ENCODE measurements around the gene NXPH3. TPM values are rescaled to one million over a fixed set of nuclear protein-coding genes. Genes with fewer than 3 reads are reported as not detected.

Gene NXPH3
- total RNA-seq, 6 experiments from 2014 or later, result 0.09 to 0.43 (median 0.21) TPM; not detected in 1

DNA sequence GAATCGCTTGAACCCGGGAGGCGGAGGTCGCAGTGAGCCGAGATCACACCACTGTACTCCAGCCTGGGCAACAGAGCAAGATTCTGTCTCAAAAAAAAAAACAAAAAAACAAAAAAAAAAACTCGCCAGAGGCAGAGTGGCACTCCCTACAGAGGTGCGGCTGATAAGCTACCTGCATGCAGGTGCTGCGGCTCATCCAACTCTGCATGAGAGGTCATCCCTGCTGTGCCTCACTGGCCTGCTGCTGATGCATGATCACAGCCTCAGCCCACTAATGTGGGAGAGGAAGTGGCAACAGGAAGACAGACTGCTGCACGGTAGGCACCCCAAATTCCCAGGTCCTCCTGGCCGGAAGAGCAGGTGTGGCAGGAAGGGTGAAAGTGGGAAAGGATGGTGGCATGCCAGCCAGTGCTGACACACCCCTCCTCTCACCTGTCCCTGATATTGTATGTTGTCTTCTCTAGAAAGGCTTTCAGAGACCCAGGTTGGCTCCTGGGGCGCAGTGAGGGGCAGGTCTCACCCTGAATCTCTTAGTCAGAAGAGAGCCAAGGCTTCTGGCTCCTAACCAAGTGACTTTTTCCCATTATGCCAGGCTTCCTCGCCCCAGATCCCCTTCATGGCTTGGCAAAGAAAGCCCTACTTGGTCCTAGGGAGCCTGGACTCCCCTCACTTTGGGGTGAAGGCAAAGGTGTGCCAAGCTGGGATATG lies 11.8 kb downstream of the NXPH3 start:
- WGBS (ENCODE audit: insufficient coverage, low coverage, low lambda C conversion rate, missing lambda C conversion rate), result 60% methylated on average over 2 of the region's 12 CpGs
- H3K4me3 ChIP-seq, result no peak overlapping the region
- no peak for TF ChIP-seq POLR2A (IDR thresholded peaks at IDR 0.05)
- TF ChIP-seq, protein P1, sequence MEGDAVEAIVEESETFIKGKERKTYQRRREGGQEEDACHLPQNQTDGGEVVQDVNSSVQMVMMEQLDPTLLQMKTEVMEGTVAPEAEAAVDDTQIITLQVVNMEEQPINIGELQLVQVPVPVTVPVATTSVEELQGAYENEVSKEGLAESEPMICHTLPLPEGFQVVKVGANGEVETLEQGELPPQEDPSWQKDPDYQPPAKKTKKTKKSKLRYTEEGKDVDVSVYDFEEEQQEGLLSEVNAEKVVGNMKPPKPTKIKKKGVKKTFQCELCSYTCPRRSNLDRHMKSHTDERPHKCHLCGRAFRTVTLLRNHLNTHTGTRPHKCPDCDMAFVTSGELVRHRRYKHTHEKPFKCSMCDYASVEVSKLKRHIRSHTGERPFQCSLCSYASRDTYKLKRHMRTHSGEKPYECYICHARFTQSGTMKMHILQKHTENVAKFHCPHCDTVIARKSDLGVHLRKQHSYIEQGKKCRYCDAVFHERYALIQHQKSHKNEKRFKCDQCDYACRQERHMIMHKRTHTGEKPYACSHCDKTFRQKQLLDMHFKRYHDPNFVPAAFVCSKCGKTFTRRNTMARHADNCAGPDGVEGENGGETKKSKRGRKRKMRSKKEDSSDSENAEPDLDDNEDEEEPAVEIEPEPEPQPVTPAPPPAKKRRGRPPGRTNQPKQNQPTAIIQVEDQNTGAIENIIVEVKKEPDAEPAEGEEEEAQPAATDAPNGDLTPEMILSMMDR (IDR thresholded peaks at IDR 0.05), result no peak
- DNase-seq (no peak), ATAC-seq (no peak)
- no peak overlapping the region for H3K27ac ChIP-seq
- H3K9me3 ChIP-seq, result no peaks in the 10 kb centered on the region
- H3K36me3 ChIP-seq, result no peaks in the 10 kb centered on the region
- intact Hi-C loops (cut with DNase I), result no loop called here
- no peaks in the 10 kb centered on the region for H3K4me1 ChIP-seq
- H3K27me3 ChIP-seq, result no peaks in the 10 kb centered on the region

DNA sequence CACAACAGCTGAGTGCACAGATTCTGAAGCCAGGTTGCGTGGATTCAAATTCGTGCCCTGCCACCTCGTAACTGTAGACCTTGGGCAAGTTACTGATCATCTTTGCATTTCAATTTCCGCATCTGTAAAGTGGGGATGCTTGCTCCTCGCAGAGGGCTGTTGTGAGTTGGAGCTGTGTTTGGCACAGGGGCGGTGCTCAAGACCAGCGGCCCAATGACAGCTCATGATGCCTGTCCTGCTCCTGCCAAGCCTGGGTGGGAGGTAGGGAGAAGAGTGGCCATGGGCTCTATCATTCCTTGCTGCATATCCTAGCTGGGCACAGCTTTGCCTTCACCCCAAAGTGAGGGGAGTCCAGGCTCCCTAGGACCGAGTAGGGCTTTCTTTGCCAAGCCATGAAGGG lies 12.6 kb downstream of the NXPH3 start:
- TF ChIP-seq, protein P1 (IDR thresholded peaks at IDR 0.05), result no peak
- no peak for TF ChIP-seq POLR2A (IDR thresholded peaks at IDR 0.05)
- H3K4me1 ChIP-seq, result no peaks in the 10 kb centered on the region
- DNase-seq, result no peak
- no peak for ATAC-seq
- intact Hi-C loops (cut with DNase I), result no loop called here
- no CpG with 5 or more reads among the region's 8 CpGs for WGBS (ENCODE audit: insufficient coverage, low coverage, low lambda C conversion rate, missing lambda C conversion rate)
- H3K36me3 ChIP-seq, result no peaks in the 10 kb centered on the region
- H3K27ac ChIP-seq, result no peak overlapping the region
- no peaks in the 10 kb centered on the region for H3K27me3 ChIP-seq
- H3K4me3 ChIP-seq, result no peak overlapping the region
- no peaks in the 10 kb centered on the region for H3K9me3 ChIP-seq

DNA sequence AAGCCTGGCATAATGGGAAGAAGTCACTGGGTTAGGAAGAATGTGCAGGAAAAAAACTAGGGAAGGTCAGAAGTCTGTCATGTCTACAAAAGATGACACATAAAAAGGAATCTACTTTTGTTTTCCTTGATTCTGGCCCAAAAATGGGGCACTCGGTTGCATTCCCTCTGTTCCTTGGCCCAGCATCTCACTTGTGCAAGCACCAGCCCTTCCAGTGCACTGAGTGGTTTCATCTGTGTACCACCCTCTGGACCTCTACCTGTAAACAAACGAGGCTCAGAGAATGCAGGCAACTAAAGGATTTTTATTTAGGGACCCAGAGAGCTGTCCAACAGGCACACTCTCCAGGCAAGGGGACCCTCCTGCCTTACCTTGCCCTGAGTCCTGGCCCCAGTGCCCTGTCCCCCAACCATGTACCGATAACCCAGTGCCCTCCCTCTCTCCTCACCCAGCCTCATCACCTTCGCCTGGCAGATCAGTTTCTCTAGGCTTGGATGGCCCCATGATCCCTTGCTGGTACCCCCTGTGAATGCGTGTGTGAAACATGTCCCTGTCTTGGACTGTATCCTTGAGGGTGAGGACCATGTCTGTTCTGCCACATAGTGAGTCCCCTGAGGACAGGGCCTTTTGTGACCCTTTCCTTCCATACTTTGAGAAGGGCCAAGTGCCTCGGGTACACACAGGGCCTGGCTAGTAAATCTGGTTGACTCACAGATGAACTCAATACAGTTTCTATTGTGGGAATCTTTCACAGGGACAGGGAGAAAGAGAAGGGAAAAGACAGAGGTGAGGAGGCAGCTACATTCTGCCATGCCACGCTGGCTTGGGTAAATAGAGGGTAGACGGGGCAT lies 13.3 kb downstream of the NXPH3 start:
- intact Hi-C loops (cut with DNase I), result no loop called here
- Histone ChIP-seq H3K4me3 (no peak overlapping the region), H3K4me1 (no peaks in the 10 kb centered on the region), H3K27ac (no peak overlapping the region), H3K36me3 (no peaks in the 10 kb centered on the region), H3K9me3 (no peaks in the 10 kb centered on the region), H3K27me3 (no peaks in the 10 kb centered on the region)
- DNase-seq (no peak), ATAC-seq (no peak)
- no peak for TF ChIP-seq POLR2A (IDR thresholded peaks at IDR 0.05)
- TF ChIP-seq, protein P1 (IDR thresholded peaks at IDR 0.05), result no peak
- 70% methylated on average over 4 of the region's 8 CpGs for WGBS (ENCODE audit: insufficient coverage, low coverage, low lambda C conversion rate, missing lambda C conversion rate)

DNA sequence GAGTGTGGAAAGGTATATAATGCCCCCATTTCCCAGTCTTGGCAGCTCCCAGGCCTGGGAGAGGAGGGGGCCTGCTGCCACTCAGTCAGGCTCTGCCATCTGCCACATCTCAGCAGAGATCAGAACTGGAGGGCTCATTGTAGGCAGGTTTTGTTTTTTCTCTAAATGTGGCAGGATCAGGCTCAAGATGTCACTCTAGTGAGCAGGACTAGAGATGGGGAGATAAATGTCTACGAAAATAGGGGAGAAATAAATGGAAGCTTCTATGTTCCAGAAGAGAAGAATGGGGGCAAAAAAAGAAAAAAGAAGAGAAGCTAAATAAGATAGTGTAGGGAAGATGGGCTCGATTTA lies 13.9 kb downstream of the NXPH3 start:
- H3K27me3 ChIP-seq, result no peaks in the 10 kb centered on the region
- no peaks in the 10 kb centered on the region for H3K9me3 ChIP-seq
- no peak overlapping the region for H3K4me3 ChIP-seq
- no peaks in the 10 kb centered on the region for H3K4me1 ChIP-seq
- TF ChIP-seq, protein P1 (IDR thresholded peaks at IDR 0.05), result no peak
- TF ChIP-seq POLR2A (IDR thresholded peaks at IDR 0.05), result no peak
- 94% methylated on average over 2 of the region's 2 CpGs for WGBS (ENCODE audit: insufficient coverage, low coverage, low lambda C conversion rate, missing lambda C conversion rate)
- H3K27ac ChIP-seq, result no peak overlapping the region
- ATAC-seq (no peak), DNase-seq (no peak)
- H3K36me3 ChIP-seq, result no peaks in the 10 kb centered on the region
- intact Hi-C loops (cut with DNase I), result no loop called here
